Ovary (tissue), 3 donors: ENCODE data around the gene GKN1.

Source experiments
- EP300 ChIP-seq: sonication (generic); formaldehyde crosslinking; IDR thresholded peaks from one replicate; pipeline ENCODE4 v1.6.1; 2017; ENCODE audit warnings: antibody characterized with exemption
- TF ChIP-seq, protein P1 (sequence below), 3 donors: fragments of 450-650 bp in 2 of 3; fragments of 200-600 bp in 1 of 3; IDR thresholded peaks; one replicate each; pipeline versions ENCODE4 v1.5.1 to v1.8.0; 2016 to 2022; ENCODE audit warnings: antibody characterized with exemption in 3 of 3, mild to moderate bottlenecking in 1 of 3
- donor health status: DM: no; HTN: no; CAD: no.

DNA sequence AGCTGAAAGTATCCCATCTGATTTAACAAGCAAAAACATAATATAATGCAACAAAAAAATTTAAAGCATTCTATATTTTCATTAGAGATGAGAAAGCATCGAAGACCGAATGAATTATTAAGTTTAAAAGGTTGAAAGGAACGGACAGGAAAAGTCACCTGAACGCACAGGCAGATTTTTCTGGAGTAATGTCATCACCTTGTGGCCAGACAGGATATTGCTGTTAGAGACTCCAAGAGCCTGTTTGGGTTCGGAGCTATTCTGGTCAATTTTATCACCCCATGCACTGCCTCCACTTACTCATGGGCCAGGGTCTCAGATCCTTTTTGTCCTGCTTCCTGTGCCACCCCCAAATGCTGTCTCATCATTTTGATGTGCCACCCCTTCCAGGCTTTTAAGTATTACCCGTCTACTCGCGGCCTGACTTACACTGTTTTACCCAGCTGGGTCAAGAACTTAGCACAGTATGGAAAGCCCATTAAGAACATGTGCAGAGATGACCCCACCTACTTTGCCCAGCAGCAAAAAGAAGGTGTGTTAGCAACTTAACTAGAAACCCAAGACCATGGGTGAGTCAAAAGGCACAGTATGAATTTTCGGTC lies 49.0 kb upstream of the GKN1 start:
- TF ChIP-seq, protein P1, sequence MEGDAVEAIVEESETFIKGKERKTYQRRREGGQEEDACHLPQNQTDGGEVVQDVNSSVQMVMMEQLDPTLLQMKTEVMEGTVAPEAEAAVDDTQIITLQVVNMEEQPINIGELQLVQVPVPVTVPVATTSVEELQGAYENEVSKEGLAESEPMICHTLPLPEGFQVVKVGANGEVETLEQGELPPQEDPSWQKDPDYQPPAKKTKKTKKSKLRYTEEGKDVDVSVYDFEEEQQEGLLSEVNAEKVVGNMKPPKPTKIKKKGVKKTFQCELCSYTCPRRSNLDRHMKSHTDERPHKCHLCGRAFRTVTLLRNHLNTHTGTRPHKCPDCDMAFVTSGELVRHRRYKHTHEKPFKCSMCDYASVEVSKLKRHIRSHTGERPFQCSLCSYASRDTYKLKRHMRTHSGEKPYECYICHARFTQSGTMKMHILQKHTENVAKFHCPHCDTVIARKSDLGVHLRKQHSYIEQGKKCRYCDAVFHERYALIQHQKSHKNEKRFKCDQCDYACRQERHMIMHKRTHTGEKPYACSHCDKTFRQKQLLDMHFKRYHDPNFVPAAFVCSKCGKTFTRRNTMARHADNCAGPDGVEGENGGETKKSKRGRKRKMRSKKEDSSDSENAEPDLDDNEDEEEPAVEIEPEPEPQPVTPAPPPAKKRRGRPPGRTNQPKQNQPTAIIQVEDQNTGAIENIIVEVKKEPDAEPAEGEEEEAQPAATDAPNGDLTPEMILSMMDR (IDR thresholded peaks at IDR 0.05) = peak; percentile 71 to 87 (median 80)
- TF ChIP-seq EP300 = no peak
